ENCODE results near the gene SLC25A51.

DNA sequence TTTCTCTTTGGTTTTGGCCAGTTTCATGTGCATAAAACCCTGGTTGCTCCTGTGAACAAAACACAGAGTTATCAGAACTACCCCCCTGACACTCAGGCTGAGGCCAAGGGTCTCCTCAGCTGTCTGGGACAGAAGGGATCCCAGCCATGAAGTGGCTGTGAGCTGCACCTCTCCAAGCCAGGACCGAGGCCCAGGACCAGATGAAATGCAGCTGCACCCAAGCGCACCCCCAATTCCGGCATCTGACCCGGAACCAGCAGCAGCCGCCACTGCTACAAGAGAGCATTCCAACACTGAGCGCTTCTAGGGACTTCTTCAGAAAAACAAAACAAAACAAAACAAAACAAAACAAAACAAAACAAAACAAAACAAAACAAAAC is 16.0 kb upstream of the SLC25A51 start:
- TF ChIP-seq TOX (CRISPR knock-in tag; IDR thresholded peaks at IDR 0.05; ENCODE audit: borderline replicate concordance) (no peak), ZFP30 (CRISPR knock-in tag; IDR thresholded peaks at IDR 0.05) (no peak), RARB (CRISPR knock-in tag; IDR thresholded peaks at IDR 0.05) (no peak)

All from SK-N-SH treated with all-trans-retinoic acid at 6 μM for 48 hours (cell line).